Stimulated activated CD8-positive, alpha-beta memory T cell treated with anti-CD3 and anti-CD28 coated beads, Interleukin-2, amount 100 ng/mL, for 48 hours (primary cell): ENCODE data around the gene PLRG1.
A peak's percentile ranks its signal among the peaks of the same experiment; 100 is the strongest.
"Not testable (repeated sequence)": the region's sequence is repeated elsewhere in the genome, so short reads cannot be mapped to it uniquely, and the experiment has no call there.

Experiments
- DNase-seq, 2 donors: peaks; one replicate each; pipeline ENCODE4 v3.0.0-alpha.2; 2020; ENCODE audit warnings: low read depth in 2 of 2

The PLRG1 gene

GRCh38 chr4:154549894-154550790 lies at the start of gene PLRG1:
TSS of gene PLRG1 (minus strand) at chr4:154550400. CDS start at chr4:154550308, 92 bp downstream.
- peak; percentile 94 for DNase-seq

GRCh38 chr4:154597798-154598774 lies 47.9 kb upstream of the PLRG1 start:
- DNase-seq: no peak

- DNase-seq: not testable (repeated sequence)
These were observed 47.1 kb upstream of the PLRG1 start for GRCh38 chr4:154597281-154597680.

DNA sequence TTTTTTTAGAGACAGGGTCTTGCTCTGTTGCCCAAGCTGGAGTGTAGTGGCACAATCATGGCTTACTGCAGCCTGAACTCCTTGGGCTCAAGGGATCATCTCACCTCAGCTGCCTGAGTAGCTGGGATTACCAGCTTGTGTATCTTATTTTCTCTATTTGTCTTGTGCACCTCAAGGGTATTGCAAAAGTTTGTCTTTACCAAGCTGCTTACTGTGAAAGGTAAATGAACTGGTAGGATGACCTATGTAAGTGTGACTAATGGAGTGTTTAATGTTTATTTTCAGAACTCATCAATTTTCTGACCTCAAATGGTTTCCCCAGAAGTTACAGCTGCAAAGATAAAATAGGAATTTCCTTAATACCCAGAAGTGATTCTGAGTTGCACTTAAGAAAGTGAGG lies 45.6 kb upstream of the PLRG1 start:
- DNase-seq: no peak

GRCh38 chr4:154594343-154594742 lies 44.1 kb upstream of the PLRG1 start:
- DNase-seq: not testable (repeated sequence)

- DNase-seq: no peak
These were observed 43.7 kb upstream of the PLRG1 start for GRCh38 chr4:154593868-154594267.

GRCh38 chr4:154591890-154592289 lies 41.7 kb upstream of the PLRG1 start:
- no peak for DNase-seq

DNA sequence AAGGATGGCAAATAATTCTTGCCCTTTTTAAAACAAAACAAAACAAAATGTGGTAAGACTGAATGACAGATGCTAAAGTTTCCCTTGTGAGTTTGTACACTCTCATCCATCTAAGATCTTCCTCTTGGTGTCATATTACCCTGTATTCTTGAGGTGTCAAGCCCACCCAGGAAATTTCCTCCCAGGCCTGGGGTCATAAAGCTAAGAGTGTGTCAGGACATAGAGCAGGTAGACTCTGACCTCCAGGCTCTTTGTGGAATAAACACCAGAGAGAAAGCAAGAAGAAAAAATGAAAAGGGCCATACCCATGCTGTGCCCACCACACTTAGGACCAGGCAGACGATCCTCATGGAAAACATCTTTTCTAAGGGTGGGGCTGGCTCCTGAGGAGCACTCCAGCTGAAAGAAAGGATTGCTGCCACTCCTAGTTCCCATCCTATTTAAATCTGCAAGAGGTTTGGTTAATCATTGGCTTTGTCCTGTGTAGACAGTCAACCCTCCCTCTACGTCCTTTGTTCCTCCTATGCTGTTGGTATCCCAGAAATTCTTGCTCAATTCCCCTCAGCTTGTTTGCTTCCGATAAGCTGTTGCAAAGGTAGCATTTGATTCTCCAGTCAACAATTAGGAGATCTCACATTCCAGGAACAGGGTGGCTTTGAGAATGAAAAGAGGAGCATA lies 40.3 kb upstream of the PLRG1 start, which contains the start of gene FGA:
Gene FGA, minus strand, starts transcription at position 414 of the 678 bp plus-strand sequence. Its CDS starts 55 bp downstream, at position 359.
- no peak for DNase-seq

DNA sequence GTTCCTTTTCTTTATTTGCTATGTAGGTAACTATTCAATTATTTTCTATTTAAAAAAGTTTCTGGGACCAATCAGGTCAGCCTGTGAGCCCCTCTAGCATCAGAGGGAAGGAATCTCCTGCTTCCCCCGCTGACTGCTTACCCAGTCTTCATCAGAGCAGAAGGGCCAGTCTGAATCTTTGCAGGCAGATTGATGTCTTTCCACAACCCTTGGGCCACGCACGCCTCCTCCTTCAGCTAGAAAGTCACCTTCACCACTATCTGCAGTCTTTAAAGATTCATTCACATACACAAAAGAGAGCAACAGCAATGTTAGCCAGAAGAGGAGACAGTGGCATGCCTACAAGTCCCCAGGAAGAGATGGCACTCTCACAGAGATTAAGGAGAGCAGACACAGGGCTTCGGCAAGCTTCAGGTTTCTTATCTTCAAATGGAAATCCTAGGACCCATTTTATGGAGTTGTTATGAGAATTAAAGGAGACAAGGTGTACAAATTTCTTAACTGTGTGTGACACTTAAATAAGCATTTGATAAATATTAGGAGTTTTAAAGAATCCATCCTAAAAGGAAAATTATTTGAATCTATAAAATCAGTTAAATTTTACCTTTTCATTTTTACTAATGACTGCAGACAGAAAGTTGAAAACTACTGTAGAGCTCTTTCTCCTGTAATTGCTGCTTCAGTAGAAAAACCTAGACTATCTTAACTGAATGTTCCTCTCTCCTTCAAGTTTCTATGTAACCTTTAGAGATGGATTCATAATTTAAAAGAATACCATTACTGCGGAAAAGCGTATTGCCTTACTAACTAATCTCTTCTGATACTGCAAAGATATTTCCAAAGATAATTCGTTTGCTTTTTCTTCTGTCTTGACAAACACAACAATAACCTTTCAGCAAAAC lies 39.3 kb upstream of the PLRG1 start:
- DNase-seq: no peak

DNA sequence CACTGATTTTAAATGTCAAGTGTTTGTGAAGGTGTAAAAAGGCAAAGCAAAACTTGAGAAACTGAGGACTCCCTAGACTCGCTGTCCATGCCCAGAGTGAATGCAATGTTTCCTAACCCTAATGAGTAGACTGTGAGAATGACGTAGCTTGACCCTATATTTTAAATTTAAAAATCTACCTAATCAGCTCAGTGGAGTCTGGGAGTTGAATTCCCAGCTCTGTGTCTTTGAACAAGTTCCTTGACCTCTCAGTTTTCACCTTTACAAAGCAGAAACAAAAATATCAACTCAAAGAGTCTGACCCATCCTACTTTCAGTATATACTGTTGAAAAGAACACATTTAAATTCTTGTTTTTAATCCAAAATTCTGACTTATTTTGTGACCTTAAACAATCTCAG lies 38.0 kb upstream of the PLRG1 start:
- no peak for DNase-seq

DNA sequence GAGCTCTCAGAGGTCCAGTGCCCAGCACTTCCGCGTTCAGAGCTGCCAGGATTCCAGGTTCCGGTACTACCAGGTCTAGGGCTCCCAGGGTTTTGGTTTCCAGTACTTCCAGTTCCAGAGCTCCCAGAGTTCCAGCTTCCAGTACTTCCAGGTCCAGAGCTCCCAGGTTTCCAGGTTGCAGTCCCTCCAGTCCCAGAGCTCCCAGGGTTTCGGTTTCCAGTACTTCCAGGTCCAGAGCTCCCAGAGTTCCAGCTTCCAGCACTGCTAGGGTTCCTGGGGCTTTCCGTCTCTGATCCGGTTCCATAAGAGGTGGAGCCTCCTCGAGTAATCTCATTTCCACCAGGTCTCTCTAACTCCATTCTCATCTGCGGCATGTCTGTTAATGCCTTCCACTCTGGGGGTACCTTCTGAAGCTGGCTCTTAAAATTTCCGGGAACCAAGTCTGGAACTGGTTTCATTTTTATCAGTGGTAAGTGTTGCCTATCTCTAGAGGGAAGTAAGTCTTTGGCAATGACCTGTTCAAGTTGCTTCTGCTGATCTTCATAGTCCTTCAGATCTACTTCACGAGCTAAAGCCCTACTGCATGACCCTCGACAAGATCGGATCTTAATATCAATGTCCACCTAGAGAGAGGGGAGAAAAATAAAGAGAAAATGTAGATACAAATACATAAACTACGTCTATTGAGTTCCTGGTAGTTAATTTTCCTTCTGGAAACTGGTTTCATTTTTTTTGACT lies 36.3 kb upstream of the PLRG1 start:
- no peak for DNase-seq

DNA sequence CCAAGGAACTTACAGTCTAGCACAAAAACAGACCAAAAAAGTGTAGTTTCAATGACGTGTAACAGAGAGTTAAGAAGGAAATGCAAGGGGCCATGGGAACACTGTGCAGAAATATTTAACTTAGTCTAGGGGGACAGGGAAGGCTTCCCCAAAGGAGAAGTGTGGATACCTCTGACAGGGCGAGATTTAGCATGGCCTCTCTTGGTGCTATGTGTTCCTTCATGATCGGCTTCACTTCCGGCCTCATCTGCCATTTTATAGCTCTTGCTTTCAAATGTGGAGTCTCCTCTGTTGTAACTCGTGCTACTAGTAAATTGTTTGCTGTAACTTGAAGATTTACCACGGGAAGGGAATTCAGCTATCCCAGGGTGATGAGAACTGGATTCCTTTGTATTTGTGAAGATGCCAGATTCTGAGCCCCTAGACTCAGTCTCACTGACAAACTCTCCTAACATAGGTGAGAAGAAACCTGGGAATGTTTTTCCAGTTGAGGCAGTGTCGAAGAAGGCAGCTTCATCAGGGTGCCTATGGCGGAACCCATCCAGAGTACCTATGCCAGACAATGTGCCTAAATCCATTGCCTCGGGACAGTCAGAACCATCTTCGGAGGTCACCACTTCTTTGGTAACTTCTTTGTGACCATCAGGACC lies 35.3 kb upstream of the PLRG1 start:
- no peak for DNase-seq

DNA sequence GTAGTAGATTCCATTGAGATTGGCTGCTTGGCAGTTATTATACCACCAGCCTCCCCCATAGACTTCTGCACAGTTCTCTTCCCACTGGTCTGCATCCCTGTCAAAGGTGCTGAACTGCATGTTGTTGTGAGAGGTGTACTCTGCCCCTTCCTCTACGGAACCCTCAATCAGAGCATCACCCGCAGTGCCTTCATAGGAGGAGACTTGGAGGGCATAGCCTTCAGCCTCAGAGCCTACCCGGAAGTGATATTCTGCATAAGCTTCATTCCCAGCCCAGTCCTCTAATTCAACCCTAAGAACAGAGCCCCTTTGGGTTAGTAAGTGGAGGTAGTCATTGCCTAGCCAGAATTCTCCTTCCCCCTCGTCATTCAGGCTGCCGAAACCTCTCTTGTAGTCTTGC lies 34.1 kb upstream of the PLRG1 start:
- DNase-seq: no peak

- DNase-seq: no peak
These were observed 33.5 kb upstream of the PLRG1 start for GRCh38 chr4:154583677-154584076.

DNA sequence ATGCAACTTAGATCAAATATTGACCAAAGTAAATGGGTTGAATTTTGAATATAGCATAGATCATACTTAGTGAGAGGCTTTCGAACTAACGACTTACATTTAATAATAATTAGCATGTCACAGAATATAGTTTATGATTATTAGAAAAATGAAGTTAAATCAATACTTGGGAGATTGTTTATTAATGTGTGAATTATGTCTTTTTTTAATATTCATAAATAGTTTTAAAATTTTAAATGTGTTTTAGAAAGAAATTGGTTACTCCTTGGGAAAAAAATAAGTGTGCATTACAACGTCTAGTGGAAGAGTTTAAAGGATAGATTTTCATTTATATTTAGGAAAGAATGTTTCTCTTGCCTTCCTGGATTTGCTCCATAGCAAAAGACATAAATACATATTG lies 33.0 kb upstream of the PLRG1 start:
- no peak for DNase-seq

DNA sequence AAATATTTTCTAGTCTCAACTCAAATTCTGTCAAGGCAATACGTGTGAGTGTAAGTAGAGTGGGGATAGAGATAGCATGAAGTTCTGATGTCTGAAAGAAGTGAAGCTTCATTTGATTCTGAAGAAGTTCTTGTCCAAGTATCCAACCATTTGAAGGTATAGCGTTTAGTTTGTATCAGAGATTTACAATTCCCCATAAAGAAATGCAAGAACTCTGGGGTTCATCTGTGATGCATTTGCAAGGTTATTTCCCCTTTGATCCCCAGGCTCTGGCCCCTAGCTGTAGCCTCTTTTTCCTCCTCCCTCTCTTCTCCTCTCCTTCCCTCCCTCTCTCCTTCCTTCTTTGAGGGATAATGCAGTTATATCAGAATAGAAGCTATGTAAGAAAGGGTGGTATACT lies 32.5 kb upstream of the PLRG1 start:
- no peak for DNase-seq

GRCh38 chr4:154579927-154580326 lies 29.7 kb upstream of the PLRG1 start:
- DNase-seq: no peak

GRCh38 chr4:154578919-154579318 lies 28.7 kb upstream of the PLRG1 start:
- no peak for DNase-seq

- no peak for DNase-seq
These were observed 27.1 kb upstream of the PLRG1 start for GRCh38 chr4:154577324-154577723.
